SK-N-SH treated with all-trans-retinoic acid at 6 μM for 48 hours (cell line): Measurements from ENCODE around the gene PDE1C.

Experiments used
- ATAC-seq: fragments of 200-7000 bp; cut with Tn5 transposase; 3 replicates; pipeline ENCODE4 v1.9.1; 2020; ENCODE audit warnings: mild to moderate bottlenecking, moderate library complexity
- ARNTL ChIP-seq: fragments of 450-650 bp; formaldehyde crosslinking; IDR thresholded peaks from 2 replicates; pipeline ENCODE4 v1.5.0; 2020; ENCODE audit warnings: low read depth, mild to moderate bottlenecking, moderate library complexity, borderline replicate concordance
- BACH2 ChIP-seq: fragments of 250-450 bp; sonication (Bioruptor Pico); IDR thresholded peaks from 2 replicates; pipeline ENCODE4 v1.9.0; 2021; ENCODE audit warnings: mild to moderate bottlenecking, borderline replicate concordance
- CSDC2 ChIP-seq: fragments of 250-450 bp; sonication (Bioruptor Pico); IDR thresholded peaks from 2 replicates; pipeline ENCODE4 v1.5.0; 2020; ENCODE audit warnings: mild to moderate bottlenecking, moderate library complexity
- ISL1 ChIP-seq: fragments of 250-450 bp; sonication (Bioruptor Pico); IDR thresholded peaks from 2 replicates; pipeline ENCODE4 v2.1.2; 2022; ENCODE audit warnings: mild to moderate bottlenecking, moderate library complexity
- OSR1 ChIP-seq: fragments of 250-450 bp; sonication (Bioruptor Pico); IDR thresholded peaks from 2 replicates; pipeline ENCODE4 v1.8.0; 2022; ENCODE audit warnings: moderate library complexity, mild to moderate bottlenecking, inconsistent platforms
- PPARA ChIP-seq: fragments of 250-450 bp; sonication (Bioruptor Pico); IDR thresholded peaks from 2 replicates; pipeline ENCODE4 v1.5.0; 2020; ENCODE audit warnings: mild to moderate bottlenecking, borderline replicate concordance
- RARB ChIP-seq: fragments of 250-450 bp; sonication (Bioruptor Pico); IDR thresholded peaks from 2 replicates; pipeline ENCODE4 v1.8.0; 2021; ENCODE audit warnings: mild to moderate bottlenecking, moderate library complexity
- SNAI2 ChIP-seq: fragments of 250-450 bp; sonication (Bioruptor Pico); IDR thresholded peaks from 2 replicates; pipeline ENCODE4 v1.5.0; 2020; ENCODE audit warnings: mild to moderate bottlenecking, moderate library complexity
- TCF4 ChIP-seq: fragments of 250-450 bp; sonication (Bioruptor Pico); IDR thresholded peaks from 2 replicates; pipeline ENCODE4 v1.8.0; 2021; ENCODE audit warnings: mild to moderate bottlenecking, moderate library complexity, borderline replicate concordance
- TOX ChIP-seq: fragments of 250-450 bp; sonication (Bioruptor Pico); IDR thresholded peaks from 2 replicates; pipeline ENCODE4 v1.8.0; 2021; ENCODE audit warnings: mild to moderate bottlenecking, moderate library complexity, borderline replicate concordance
- ZC3H10 ChIP-seq: fragments of 250-450 bp; sonication (Bioruptor Pico); IDR thresholded peaks from 2 replicates; pipeline ENCODE4 v1.5.1; 2021; ENCODE audit warnings: mild to moderate bottlenecking, moderate library complexity
- ZFP3 ChIP-seq: fragments of 250-450 bp; sonication (Bioruptor Pico); IDR thresholded peaks from 2 replicates; pipeline ENCODE4 v1.5.0; 2020; ENCODE audit warnings: mild to moderate bottlenecking, moderate library complexity
- ZFP30 ChIP-seq: fragments of 450-650 bp; formaldehyde crosslinking; IDR thresholded peaks from 2 replicates; pipeline ENCODE4 v1.5.0; 2022; ENCODE audit warnings: mild to moderate bottlenecking, moderate library complexity
- ZNF565 ChIP-seq: fragments of 450-650 bp; formaldehyde crosslinking; conservative IDR thresholded peaks from 2 replicates; pipeline ENCODE4 v1.5.0; 2020; ENCODE audit warnings: low read depth, mild to moderate bottlenecking, moderate library complexity
- ZNF70 ChIP-seq: fragments of 450-650 bp; formaldehyde crosslinking; IDR thresholded peaks from 2 replicates; pipeline ENCODE4 v1.5.0; 2020; ENCODE audit warnings: mild to moderate bottlenecking, moderate library complexity
- TF ChIP-seq, protein P1 (sequence below): fragments of 250-450 bp; sonication (Bioruptor Pico); IDR thresholded peaks from 2 replicates; pipeline ENCODE4 v1.8.0; 2021; ENCODE audit warnings: low read depth, mild to moderate bottlenecking, moderate library complexity, borderline replicate concordance
- TF ChIP-seq, protein P2 (sequence below): fragments of 250-450 bp; sonication (Bioruptor Pico); IDR thresholded peaks from 2 replicates; pipeline ENCODE4 v1.5.0; 2020; ENCODE audit warnings: mild to moderate bottlenecking, moderate library complexity
- TF ChIP-seq, protein P3 (sequence below): fragments of 250-450 bp; sonication (Bioruptor Pico); IDR thresholded peaks from 2 replicates; pipeline ENCODE4 v1.5.1; 2020; ENCODE audit warnings: low read depth, mild to moderate bottlenecking, moderate library complexity
- TF ChIP-seq, protein P4 (sequence below): fragments of 250-450 bp; sonication (Bioruptor Pico); IDR thresholded peaks from 2 replicates; pipeline ENCODE4 v1.8.0; 2020; ENCODE audit warnings: mild to moderate bottlenecking, moderate library complexity, borderline replicate concordance

PDE1C gene

DNA sequence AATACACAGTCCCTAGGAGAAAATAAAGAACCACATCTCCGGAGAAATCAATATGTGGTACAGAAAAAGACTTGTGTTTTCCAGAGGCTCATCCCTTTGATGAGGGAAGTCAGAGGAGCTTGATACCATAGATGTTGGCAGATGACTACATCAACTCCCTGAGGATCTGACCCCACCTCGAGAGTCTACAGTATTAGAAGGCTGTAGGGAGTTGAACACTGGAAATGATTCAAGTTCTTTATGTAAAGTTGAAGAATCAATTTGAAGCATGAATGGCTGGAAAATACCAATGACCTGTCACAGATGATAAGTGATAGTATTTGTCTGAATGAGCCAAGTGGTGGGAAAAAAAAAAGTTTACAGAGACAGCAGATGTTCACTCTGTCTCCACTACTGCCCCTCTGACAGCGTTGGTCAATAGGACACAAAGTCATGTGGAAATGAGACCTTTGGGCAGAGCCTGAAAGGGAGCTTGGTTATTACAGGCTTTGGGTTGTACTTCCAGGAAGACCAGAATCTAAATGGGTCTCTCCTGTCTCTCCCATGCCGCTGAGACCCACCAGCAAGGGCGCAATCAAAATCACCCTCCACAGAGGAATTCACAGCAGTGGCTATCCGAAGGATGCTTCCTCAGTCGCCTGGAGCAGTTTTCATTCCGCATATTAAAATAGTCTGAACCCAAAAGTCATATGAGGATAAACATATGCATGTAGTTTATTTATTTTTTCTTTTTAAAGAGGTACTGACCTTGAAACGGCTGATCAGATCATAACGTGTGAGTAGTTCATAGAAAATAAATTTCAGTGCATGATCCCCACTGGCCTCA is 197.4 kb downstream of the PDE1C start:
- no peak for TF ChIP-seq PPARA
- TF ChIP-seq, protein P1, sequence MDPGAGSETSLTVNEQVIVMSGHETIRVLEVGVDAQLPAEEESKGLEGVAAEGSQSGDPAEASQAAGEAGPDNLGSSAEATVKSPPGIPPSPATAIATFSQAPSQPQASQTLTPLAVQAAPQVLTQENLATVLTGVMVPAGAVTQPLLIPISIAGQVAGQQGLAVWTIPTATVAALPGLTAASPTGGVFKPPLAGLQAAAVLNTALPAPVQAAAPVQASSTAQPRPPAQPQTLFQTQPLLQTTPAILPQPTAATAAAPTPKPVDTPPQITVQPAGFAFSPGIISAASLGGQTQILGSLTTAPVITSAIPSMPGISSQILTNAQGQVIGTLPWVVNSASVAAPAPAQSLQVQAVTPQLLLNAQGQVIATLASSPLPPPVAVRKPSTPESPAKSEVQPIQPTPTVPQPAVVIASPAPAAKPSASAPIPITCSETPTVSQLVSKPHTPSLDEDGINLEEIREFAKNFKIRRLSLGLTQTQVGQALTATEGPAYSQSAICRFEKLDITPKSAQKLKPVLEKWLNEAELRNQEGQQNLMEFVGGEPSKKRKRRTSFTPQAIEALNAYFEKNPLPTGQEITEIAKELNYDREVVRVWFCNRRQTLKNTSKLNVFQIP (CRISPR knock-in tag), result no peak
- no peak for TF ChIP-seq TCF4
- no peak for TF ChIP-seq ZFP30 (CRISPR knock-in tag)
- TF ChIP-seq, protein P2, sequence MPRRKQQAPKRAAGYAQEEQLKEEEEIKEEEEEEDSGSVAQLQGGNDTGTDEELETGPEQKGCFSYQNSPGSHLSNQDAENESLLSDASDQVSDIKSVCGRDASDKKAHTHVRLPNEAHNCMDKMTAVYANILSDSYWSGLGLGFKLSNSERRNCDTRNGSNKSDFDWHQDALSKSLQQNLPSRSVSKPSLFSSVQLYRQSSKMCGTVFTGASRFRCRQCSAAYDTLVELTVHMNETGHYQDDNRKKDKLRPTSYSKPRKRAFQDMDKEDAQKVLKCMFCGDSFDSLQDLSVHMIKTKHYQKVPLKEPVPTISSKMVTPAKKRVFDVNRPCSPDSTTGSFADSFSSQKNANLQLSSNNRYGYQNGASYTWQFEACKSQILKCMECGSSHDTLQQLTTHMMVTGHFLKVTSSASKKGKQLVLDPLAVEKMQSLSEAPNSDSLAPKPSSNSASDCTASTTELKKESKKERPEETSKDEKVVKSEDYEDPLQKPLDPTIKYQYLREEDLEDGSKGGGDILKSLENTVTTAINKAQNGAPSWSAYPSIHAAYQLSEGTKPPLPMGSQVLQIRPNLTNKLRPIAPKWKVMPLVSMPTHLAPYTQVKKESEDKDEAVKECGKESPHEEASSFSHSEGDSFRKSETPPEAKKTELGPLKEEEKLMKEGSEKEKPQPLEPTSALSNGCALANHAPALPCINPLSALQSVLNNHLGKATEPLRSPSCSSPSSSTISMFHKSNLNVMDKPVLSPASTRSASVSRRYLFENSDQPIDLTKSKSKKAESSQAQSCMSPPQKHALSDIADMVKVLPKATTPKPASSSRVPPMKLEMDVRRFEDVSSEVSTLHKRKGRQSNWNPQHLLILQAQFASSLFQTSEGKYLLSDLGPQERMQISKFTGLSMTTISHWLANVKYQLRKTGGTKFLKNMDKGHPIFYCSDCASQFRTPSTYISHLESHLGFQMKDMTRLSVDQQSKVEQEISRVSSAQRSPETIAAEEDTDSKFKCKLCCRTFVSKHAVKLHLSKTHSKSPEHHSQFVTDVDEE (CRISPR knock-in tag), result no peak
- TF ChIP-seq ZFP3 (CRISPR knock-in tag), result no peak
- TF ChIP-seq ZC3H10, result no peak
- no peak for TF ChIP-seq ZNF70 (CRISPR knock-in tag)
- no peak for ATAC-seq

DNA sequence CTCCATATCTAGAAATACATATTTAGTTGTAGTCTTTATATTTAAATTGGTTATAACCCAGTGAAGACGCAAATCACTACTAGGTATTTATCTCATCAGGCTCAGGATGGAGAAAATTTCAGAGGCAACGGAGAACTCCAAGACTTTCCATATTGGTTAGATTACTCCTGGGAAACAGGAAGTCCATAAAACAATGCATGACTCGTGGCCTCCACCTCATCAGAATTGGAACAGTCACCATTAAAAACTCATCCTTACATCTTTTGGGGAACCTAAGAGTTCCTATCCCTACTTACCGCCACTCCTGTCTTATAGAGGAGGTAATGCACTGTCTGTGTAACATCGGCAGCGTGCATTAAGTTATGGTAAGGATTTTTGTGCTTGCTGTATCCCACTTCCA is 205.6 kb downstream of the PDE1C start:
- ATAC-seq, result no peak
- TF ChIP-seq PPARA, result no peak
- no peak for TF ChIP-seq CSDC2 (CRISPR knock-in tag)
- no peak for TF ChIP-seq ZNF70 (CRISPR knock-in tag)
- TF ChIP-seq, protein P2 (CRISPR knock-in tag), result no peak
- no peak for TF ChIP-seq ZFP30 (CRISPR knock-in tag)
- no peak for TF ChIP-seq BACH2 (CRISPR knock-in tag)
- TF ChIP-seq, protein P3, sequence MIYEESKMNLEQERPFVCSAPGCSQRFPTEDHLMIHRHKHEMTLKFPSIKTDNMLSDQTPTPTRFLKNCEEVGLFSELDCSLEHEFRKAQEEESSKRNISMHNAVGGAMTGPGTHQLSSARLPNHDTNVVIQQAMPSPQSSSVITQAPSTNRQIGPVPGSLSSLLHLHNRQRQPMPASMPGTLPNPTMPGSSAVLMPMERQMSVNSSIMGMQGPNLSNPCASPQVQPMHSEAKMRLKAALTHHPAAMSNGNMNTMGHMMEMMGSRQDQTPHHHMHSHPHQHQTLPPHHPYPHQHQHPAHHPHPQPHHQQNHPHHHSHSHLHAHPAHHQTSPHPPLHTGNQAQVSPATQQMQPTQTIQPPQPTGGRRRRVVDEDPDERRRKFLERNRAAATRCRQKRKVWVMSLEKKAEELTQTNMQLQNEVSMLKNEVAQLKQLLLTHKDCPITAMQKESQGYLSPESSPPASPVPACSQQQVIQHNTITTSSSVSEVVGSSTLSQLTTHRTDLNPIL, result no peak
- TF ChIP-seq OSR1, result no peak
- TF ChIP-seq, protein P1 (CRISPR knock-in tag), result no peak
- TF ChIP-seq, protein P4, sequence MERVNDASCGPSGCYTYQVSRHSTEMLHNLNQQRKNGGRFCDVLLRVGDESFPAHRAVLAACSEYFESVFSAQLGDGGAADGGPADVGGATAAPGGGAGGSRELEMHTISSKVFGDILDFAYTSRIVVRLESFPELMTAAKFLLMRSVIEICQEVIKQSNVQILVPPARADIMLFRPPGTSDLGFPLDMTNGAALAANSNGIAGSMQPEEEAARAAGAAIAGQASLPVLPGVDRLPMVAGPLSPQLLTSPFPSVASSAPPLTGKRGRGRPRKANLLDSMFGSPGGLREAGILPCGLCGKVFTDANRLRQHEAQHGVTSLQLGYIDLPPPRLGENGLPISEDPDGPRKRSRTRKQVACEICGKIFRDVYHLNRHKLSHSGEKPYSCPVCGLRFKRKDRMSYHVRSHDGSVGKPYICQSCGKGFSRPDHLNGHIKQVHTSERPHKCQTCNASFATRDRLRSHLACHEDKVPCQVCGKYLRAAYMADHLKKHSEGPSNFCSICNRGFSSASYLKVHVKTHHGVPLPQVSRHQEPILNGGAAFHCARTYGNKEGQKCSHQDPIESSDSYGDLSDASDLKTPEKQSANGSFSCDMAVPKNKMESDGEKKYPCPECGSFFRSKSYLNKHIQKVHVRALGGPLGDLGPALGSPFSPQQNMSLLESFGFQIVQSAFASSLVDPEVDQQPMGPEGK (CRISPR knock-in tag), result no peak
- no peak for TF ChIP-seq TOX
- TF ChIP-seq SNAI2 (CRISPR knock-in tag), result no peak

DNA sequence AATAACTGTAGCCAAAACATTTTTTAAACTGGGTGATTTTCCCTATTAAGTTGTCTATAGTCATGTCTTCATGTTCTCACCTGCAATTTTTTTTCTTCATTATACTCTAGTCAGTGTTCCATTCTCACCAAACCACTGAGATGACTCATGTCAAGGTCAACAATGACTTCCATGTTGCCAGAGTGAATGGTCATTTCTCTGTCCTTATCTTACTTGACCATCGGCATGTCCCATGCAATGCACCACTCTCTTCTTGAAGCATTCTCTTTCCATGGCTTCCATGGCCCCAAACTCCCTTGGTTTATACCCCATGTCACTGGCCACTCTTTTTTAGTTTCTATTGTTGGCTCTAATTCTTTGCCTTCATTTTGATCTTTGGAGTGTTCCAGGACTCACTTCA is 209.3 kb downstream of the PDE1C start:
- ATAC-seq, result no peak
- TF ChIP-seq ZNF565 (CRISPR knock-in tag) (no peak), TOX (no peak), ARNTL (CRISPR knock-in tag) (no peak), BACH2 (CRISPR knock-in tag) (no peak), ZC3H10 (no peak), CSDC2 (CRISPR knock-in tag) (no peak), ZFP30 (CRISPR knock-in tag) (no peak), ZNF70 (CRISPR knock-in tag) (no peak), RARB (CRISPR knock-in tag) (no peak), ISL1 (CRISPR knock-in tag) (no peak), ZFP3 (CRISPR knock-in tag) (no peak)
- TF ChIP-seq, protein P1 (CRISPR knock-in tag), result no peak
- TF ChIP-seq, protein P4 (CRISPR knock-in tag), result no peak
